GM18511 (cell line): ENCODE results near the gene ADGRB3.
"Not testable (repeated sequence)": the region's sequence is repeated elsewhere in the genome, so short reads cannot be mapped to it uniquely, and the experiment has no call there.

ENCODE experiments used
- ATAC-seq: cut with Tn5 transposase; IDR thresholded peaks from one replicate; pipeline ENCODE4 v1.9.1; 2021; ENCODE audit warnings: mild to moderate bottlenecking, moderate library complexity; ENCODE audit not compliant: unreplicated experiment

Gene ADGRB3

GRCh38 chr6:68777956-68778355 is 142.9 kb downstream of the ADGRB3 start:
- no peak for ATAC-seq

- ATAC-seq = peak; percentile 84
Measured at GRCh38 chr6:68778356-68779020, 143.4 kb downstream of the ADGRB3 start.

- ATAC-seq = no peak
Measured at GRCh38 chr6:68779366-68779765, 144.3 kb downstream of the ADGRB3 start.

- ATAC-seq = not testable (repeated sequence)
Measured at GRCh38 chr6:68790128-68790527, 155.0 kb downstream of the ADGRB3 start.

GRCh38 chr6:68814976-68815375 is 179.9 kb downstream of the ADGRB3 start:
- not testable (repeated sequence) for ATAC-seq

- ATAC-seq = no peak
Measured at GRCh38 chr6:68826501-68826900, 191.4 kb downstream of the ADGRB3 start.

GRCh38 chr6:68834551-68834950 is 199.5 kb downstream of the ADGRB3 start:
- ATAC-seq = no peak

GRCh38 chr6:68838571-68838970 is 203.5 kb downstream of the ADGRB3 start:
- ATAC-seq = no peak

- no peak for ATAC-seq
Measured at GRCh38 chr6:68852791-68853190, 217.7 kb downstream of the ADGRB3 start.

GRCh38 chr6:68859233-68859632 is 224.2 kb downstream of the ADGRB3 start:
- ATAC-seq = no peak

GRCh38 chr6:68868646-68869045 is 233.6 kb downstream of the ADGRB3 start:
- ATAC-seq = no peak

- no peak for ATAC-seq
Measured at GRCh38 chr6:68873236-68873635, 238.2 kb downstream of the ADGRB3 start.

GRCh38 chr6:68874747-68875146 is 239.7 kb downstream of the ADGRB3 start:
- ATAC-seq = no peak

GRCh38 chr6:68875403-68875802 is 240.3 kb downstream of the ADGRB3 start:
- ATAC-seq = no peak

GRCh38 chr6:68876792-68877493 is 241.9 kb downstream of the ADGRB3 start:
- peak; percentile 80 for ATAC-seq

- ATAC-seq = no peak
Measured at GRCh38 chr6:68880050-68880813, 245.2 kb downstream of the ADGRB3 start.

- ATAC-seq = not testable (repeated sequence)
Measured at GRCh38 chr6:68883325-68883724, 248.2 kb downstream of the ADGRB3 start.

- no peak for ATAC-seq
Measured at GRCh38 chr6:68891419-68891818, 256.3 kb downstream of the ADGRB3 start.

GRCh38 chr6:68892452-68892851 is 257.4 kb downstream of the ADGRB3 start:
- ATAC-seq = no peak

GRCh38 chr6:68895929-68896328 is 260.8 kb downstream of the ADGRB3 start:
- ATAC-seq = no peak

GRCh38 chr6:68901044-68901443 is 266.0 kb downstream of the ADGRB3 start:
- ATAC-seq = no peak

- ATAC-seq = no peak
Measured at GRCh38 chr6:68911334-68911733, 276.3 kb downstream of the ADGRB3 start.
